ELR (cell line): ENCODE measurements around the gene RNPEP.
A peak's percentile ranks its signal among the peaks of the same experiment; 100 is the strongest.
"Not testable (repeated sequence)": the region's sequence is repeated elsewhere in the genome, so short reads cannot be mapped to it uniquely, and the experiment has no call there.

Source experiments
- DNase-seq: peaks from one replicate; pipeline ENCODE4 v3.0.0-alpha.2; 2015; ENCODE audit warnings: low read depth

The RNPEP gene

DNA sequence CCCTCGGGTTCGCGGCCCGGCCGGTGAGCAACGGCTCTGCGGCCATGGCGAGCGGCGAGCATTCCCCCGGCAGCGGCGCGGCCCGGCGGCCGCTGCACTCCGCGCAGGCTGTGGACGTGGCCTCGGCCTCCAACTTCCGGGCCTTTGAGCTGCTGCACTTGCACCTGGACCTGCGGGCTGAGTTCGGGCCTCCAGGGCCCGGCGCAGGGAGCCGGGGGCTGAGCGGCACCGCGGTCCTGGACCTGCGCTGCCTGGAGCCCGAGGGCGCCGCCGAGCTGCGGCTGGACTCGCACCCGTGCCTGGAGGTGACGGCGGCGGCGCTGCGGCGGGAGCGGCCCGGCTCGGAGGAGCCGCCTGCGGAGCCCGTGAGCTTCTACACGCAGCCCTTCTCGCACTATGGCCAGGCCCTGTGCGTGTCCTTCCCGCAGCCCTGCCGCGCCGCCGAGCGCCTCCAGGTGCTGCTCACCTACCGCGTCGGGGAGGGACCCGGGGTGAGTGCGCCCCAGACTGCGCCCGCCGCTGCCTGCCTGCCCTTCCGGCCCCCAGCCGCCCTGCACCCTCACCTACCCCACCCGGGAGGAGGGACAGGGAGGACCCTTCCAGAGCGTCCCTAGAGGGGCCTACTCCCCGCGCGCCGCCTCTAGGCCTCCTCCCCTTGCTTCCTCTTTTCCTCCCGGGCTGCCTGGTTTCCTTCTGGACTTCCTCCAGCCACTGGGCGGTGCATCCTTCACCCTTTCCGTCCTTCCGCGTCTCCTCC is at the start of gene RNPEP:
TSS of gene RNPEP (plus strand) at position 26 of the 757 bp plus-strand sequence. CDS start at position 45, 19 bp downstream.
- peak; percentile 91 for DNase-seq

GRCh38 chr1:201933840-201934430 is 48.5 kb upstream of the RNPEP start:
- DNase-seq: peak; percentile 49

DNA sequence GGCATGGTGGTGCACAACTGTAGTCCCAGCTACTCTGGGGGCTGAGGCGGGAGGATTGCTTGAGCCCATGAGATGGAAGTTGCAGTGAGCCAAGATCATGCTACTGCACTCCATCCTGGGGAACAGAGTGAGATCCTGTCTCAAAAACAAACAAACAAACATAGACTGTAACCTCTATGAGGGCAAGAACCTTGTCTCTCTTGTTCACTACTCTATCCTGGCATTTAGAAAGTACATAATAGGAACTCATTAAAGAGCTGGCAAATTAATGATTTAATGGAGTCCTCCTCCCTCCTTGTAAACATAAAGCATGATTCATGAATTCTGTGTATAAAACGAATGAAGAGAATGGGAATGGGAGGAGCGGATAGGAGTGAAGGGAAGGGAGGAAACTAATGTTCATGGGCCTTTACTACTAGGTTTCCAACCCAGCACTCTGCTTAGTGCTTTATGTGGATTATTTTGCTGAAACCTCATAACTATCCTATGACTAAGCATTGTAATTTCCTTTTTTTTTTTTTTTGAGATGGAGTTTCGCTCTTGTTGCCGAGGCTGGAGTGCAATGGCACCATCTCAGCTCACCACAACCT is 44.7 kb upstream of the RNPEP start:
- DNase-seq: peak; percentile 88

DNA sequence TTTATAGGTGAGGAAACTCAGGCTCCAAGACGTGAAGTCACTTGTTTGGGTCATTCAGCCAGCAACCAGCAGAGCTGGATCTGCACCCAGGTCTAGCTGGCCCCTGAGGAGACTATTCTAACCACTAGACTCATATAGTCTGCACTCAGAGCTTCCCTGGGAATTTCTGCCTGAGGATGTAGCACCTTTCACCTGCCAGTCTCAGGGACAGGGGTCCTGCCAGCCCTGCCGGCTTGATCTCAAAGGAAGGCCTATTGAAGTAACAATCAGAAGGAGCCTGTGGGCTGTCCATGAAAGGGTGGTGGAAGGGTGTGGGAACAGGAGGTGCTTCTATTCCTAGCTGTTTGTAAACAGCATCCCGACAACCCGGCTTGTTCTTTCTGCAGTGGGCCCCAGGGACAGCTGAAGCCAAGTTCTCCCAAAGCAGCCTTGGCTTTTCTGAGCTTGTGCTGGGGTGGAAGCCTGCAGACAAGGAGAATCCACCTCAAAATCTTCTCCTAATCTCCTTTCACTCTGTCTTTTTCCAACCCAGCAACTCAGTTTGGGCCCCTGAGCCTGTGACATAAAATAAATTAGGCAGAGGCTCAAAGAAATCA is 43.9 kb upstream of the RNPEP start:
- no peak for DNase-seq

DNA sequence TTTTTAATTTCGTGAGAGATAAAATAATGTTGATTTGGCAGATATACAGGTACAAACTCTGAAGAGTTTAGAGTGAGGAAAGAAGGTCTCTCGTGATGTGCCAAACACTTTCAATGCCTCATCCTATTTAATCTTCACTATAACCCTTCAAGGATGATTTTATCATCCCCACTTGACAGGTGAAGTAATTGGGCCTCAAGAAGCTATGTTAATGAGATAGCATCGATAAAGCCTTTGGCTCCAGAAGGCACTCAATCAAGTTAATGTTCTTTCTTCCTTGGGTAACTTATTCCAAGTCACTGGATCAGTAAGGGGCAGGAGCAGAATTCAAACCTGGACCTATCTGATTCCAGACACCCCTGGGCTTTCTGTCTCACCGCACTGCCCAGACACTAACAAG is 43.3 kb upstream of the RNPEP start:
- no peak for DNase-seq

GRCh38 chr1:201939574-201939973 is 42.9 kb upstream of the RNPEP start:
- DNase-seq: no peak

DNA sequence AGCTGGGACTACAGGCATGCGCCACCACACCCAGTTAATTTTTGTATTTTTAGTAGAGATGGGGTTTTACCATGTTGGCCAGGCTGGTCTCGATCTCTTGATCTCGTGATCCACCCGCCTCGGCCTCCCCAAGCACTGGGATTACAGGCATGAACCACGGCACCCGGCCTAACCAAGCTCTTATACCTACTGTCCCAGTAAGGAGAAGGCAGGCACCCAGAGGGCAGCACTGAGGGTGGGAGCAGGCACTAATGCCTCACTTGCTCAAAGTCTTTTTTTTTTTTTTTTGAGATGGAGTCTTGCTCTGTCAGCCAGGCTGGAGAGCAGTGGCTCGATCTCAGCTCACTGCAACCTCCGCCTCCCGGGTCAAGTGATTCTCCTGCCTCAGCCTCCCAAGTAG is 42.1 kb upstream of the RNPEP start:
- DNase-seq: not testable (repeated sequence)

GRCh38 chr1:201941420-201942128 is 40.9 kb upstream of the RNPEP start:
- no peak for DNase-seq

GRCh38 chr1:201942129-201942495 is 40.3 kb upstream of the RNPEP start:
- no peak for DNase-seq

DNA sequence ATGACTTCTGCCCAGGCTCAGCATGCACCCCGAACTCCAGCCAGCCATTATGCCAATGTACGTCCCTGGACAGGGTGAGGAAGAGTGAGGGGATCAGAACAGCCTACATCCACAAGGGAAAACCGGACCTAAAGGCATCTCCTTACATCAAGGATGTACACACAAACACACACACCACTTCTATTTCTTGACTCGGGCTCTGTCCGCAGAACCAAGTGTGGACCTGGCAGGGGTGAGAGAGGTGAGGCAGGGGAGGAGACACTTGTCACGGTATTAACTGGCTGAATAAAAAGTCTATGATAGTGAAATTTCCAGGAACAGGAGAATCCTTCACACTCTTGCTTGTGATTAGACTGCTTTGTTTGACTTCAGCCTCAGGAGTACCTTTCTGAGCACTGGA is 38.4 kb upstream of the RNPEP start:
- DNase-seq: no peak

DNA sequence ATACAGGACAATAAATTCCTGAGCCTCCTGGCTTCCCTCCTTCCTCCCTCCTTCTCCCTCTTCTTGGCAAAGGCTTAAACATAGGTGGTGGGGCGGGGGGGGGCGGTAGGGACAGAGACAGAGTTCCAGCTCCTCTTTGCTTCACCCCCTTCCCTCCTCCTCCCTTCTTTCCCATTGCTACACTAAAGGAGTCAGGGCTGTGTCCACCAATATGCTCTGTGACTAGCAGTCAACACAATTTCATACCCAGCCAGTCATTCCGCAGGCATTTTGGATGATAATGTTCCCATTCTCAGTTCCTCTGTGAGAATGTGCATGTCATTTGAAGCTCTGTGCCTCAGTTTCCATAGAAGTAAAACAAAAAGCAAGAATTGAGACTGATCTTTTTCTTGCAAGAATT is 37.8 kb upstream of the RNPEP start:
- no peak for DNase-seq

DNA sequence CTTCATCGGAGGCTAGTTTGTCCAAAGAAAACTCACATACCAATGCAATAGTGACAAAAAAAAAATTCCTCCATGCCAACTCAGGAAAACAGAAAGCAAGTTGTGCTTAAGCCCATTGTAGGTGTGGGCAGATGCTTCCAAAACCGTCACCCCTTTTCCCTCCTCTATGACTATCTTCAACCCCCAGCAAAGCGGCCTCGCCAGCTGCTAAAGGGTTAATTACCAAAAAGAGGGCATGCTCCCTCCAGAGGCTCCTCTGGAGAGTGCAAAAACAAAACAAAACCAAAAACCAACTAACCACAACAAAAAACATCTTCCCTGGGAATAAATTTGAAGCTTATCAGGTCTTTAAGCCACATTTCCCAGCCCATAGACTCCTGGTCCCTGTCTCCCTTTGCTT is 37.3 kb upstream of the RNPEP start:
- DNase-seq: peak; percentile 23

DNA sequence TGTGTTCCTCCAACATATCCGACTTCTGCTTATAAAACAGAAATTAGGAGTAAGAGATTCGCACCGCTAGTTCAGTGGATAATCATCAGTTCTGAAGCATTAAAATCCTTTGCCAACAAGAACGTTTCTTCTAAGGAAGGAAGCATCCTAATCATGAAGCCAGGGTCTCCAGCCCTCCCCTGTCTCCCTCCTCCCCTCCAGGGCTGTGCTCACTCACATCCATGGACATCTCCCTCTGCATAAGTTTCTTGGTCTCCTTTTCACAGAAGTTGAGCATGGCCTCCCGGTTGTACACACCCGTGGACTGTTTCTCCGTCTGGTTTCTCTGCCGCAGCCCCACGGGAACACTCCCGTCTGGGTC is 36.6 kb upstream of the RNPEP start:
- DNase-seq: no peak

- DNase-seq: peak; percentile 87
These were observed 36.1 kb upstream of the RNPEP start, which contains the start of gene LMOD1 for GRCh38 chr1:201946224-201946908. Gene LMOD1 (minus strand): TSS chr1:201946548. CDS start chr1:201946340, 208 bp downstream.

DNA sequence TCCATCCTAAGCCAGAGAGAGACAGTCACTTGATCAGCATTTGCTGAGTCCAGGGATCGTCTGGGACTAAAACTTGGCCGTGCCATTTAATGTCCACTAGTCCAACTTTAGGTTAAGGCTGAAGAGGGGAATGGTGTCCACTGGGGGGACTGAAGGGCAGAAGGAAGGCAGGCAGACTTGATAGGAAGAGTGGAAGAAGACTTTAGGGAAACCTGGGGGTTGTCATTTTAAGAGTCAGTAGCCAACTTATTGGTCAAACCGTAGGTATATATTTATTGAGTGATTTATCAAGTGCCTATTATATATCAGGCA is 34.8 kb upstream of the RNPEP start:
- DNase-seq: peak; percentile 43

DNA sequence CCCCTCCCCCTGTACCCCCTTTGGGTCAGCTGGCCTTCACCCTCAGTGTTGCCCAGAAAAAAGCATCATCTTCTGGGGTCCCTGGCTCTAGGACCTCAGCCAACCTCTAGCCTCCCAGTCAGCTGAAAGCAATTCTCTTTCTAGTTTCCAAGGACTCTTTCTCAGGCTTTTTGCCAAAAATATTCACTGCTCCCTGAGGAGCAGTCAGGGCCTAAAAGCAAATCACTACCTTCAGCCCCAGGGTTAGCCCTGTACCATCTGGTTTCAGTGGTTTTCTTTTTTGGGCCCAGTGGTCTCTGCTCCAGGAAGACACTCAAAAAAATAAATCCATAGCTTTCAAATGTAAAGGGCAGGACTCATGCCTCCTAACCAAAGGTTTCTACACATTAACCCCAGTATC is 33.0 kb upstream of the RNPEP start:
- no peak for DNase-seq

- DNase-seq: peak; percentile 18
These were observed 28.0 kb upstream of the RNPEP start for GRCh38 chr1:201954263-201955008.

- peak; percentile 99 for DNase-seq
These were observed 27.3 kb upstream of the RNPEP start, which contains the start of gene TIMM17A for GRCh38 chr1:201955009-201955728. Gene TIMM17A (plus strand): TSS chr1:201955503. CDS start chr1:201955527, 24 bp downstream.

DNA sequence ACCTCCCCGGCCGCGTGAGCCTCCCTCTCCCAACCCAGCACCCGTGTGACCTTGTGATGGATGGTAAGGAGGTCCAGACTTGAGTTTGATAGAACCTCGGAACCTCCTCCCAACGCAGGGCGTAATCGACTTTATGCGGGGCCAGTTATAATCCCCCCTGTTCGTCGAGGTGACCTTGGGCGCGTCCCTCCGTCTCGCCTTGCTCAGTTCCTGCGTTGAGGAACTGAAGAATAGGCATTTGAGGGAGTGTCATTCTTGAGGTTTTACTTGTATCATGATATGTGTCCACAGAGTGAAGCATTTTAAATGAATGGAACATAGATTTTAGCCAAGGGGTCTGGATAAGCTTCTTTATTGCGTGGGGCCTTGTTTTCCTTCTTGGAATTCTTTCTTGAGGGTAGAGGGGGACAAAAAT is 26.7 kb upstream of the RNPEP start:
- DNase-seq: no peak

DNA sequence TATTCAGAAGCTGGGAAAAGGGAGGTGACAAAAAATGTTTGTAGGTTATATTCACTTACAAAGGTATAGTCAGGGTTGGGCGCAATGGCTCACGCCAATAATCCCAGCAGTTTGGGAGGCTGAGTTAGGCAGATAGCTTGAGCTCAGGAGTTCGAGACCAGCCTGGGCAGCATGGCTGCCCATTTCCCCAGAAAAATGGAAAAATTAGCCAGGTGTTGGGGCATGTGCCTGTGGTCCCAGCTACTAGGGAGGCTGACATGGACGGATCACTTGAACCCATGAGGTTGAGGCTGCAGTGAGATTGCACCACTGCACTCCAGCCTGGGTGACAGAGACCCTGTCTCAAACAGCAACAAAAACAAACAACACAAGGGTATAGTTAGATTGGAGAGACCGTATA is 24.1 kb upstream of the RNPEP start:
- DNase-seq: no peak
